Measurements from ENCODE around the gene TIMM13.

The TIMM13 gene

GRCh38 chr19:2454962-2455850 is 27.8 kb upstream of the TIMM13 start:
- DNase-seq: no peak

GRCh38 chr19:2454199-2454961 is 27.0 kb upstream of the TIMM13 start:
- no peak for DNase-seq

DNA sequence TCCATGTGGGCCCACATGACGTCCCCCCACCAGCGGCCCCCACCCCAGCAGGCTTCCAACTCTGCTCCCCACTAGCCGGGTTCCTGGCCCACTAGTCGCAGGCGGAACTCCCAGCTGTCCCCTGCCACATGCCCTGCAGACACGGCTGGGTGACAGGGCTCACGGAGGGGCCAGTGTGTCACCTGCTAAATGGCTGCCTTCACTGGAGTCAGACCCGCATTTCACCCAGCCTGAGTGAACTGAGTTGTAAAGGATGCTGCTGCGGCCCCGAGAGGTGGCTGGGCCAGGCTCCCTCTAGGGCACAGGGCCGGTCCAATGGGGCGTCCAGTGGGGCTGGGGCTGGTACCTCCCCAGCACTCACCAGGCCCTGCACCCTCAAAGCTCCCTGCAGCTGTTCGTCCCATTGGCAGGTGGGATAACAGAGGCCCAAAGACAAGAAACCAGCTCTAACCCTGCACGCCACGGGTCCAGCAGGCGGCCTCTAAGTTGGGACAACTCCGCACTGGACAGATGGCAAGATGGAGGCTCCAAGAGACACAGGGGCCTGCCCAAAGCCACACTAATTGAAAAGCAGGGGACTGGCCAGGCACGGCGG is 26.1 kb upstream of the TIMM13 start:
- DNase-seq: no peak

DNA sequence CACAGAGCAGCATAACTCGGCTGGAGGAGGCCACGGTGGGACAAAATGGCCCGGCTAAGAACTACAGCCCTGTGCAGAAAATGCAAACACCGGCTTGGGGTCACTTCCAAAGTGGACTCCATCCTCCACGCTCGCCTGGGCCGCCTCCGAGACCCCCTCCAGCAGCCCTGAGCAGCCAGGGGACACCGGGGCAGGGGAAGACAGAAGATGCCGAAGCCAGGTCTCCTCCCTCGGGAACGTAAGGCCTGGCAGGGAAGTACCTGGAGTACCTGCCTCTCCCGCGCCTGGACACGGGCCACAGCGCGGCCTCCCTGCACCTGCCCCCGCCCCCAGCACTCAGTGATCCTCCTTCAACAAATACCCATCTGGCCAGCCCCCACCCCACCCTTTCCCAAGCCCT is 24.4 kb upstream of the TIMM13 start:
- DNase-seq: no peak

- DNase-seq: no peak
These were observed 23.8 kb upstream of the TIMM13 start for GRCh38 chr19:2451138-2451537.

DNA sequence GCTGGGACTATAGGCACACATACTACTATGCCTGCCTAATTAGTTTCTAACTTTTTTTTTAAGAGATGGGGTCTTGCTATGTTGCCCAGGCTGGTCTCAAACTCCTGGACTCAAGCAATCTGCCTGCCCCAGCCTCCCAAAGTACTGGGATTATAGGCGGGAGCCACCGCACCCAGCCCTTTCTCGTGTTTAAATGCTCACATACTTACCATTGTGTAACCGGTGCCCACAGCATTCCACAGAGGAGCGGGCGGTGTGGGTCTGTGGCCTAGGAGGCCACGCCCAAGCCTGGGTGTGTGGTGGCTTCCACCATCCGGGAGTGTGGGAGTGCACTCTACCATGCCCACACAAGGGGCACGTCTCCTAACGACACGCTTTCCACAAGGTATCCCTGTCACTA is 21.6 kb upstream of the TIMM13 start:
- DNase-seq: no peak

- peak; percentile 97 to 98 for DNase-seq
These were observed 19.0 kb upstream of the TIMM13 start for GRCh38 chr19:2446381-2446780.

DNA sequence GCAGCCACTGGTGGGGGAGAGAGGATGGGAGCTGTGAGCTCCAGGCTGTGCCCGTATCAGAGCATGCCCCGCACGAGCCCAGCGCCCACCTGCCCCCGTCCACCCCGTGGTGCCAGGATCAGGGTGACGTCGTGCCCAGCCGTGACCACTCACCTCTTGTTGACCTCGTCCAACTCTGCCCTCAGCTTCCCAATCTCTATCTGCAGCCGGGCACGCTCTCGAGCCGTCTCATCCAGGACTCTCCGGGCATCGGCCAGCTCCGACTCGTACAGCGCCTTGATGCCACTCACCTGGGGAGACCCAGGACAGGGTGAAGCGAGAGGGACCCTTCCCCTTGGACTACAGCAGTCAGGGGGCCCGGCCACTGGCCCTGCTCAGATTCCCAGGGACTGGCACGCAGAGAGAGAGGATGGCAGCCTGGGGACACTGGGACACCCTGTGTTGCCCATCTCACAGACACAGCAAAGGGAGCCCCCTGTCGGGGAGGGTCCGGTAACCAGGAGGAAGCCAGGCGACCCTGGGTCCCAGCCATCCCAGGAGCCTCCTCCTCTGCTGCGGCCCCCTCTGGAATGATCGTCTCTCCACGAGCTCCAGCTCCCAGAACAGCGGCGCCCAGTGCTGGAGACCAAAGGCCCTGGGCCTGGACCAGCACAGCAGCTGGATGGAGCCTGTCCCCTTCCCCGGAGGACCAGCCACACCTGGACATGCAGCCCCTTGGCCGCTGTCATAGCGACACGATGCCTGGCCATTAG is 17.0 kb upstream of the TIMM13 start:
- DNase-seq: no peak

GRCh38 chr19:2443785-2444182 is 16.4 kb upstream of the TIMM13 start:
- no peak for DNase-seq

GRCh38 chr19:2443116-2443784 is 15.9 kb upstream of the TIMM13 start:
- no peak for DNase-seq

- DNase-seq: no peak
These were observed 13.8 kb upstream of the TIMM13 start for GRCh38 chr19:2441096-2441752.

- DNase-seq: no peak
These were observed 13.1 kb upstream of the TIMM13 start for GRCh38 chr19:2440515-2440914.

- DNase-seq: no peak
These were observed 10.8 kb upstream of the TIMM13 start for GRCh38 chr19:2438178-2438577.

- DNase-seq: no peak
These were observed 9.5 kb upstream of the TIMM13 start for GRCh38 chr19:2436926-2437325.

GRCh38 chr19:2436384-2436783 is 9.0 kb upstream of the TIMM13 start:
- DNase-seq: no peak

DNA sequence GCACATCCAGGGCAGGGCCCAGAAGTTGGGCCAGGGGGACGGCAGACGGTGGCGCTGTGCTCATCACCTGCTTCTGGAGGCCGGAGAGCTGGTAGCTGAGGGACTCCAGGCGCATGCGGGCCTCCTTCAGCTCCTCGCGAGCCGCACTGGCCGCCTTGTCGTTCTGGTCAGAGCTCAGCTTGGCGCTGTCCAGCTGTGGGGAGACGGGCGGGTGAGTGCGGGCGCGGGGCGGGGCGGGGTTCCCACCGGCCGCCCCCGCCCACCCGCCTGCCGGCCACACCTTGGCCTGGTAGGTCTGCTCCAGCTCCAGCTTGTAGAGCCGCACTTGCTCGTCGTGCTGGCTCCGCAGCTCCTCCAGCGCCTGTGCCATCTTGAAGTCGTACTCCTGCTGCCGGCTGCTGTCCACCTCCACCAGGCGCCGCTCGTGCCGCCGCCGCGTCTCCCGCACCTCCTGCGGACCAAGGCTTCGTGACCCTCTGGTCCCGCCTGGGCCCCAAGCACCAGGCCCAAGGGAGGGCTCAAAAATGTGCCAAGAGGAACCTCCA is 7.4 kb upstream of the TIMM13 start:
- no peak for DNase-seq

- no peak for DNase-seq
These were observed 6.9 kb upstream of the TIMM13 start for GRCh38 chr19:2434267-2434666.

- DNase-seq: no peak
These were observed 6.5 kb upstream of the TIMM13 start for GRCh38 chr19:2433854-2434253.

GRCh38 chr19:2432131-2432848 is 4.9 kb upstream of the TIMM13 start:
- DNase-seq: no peak

DNA sequence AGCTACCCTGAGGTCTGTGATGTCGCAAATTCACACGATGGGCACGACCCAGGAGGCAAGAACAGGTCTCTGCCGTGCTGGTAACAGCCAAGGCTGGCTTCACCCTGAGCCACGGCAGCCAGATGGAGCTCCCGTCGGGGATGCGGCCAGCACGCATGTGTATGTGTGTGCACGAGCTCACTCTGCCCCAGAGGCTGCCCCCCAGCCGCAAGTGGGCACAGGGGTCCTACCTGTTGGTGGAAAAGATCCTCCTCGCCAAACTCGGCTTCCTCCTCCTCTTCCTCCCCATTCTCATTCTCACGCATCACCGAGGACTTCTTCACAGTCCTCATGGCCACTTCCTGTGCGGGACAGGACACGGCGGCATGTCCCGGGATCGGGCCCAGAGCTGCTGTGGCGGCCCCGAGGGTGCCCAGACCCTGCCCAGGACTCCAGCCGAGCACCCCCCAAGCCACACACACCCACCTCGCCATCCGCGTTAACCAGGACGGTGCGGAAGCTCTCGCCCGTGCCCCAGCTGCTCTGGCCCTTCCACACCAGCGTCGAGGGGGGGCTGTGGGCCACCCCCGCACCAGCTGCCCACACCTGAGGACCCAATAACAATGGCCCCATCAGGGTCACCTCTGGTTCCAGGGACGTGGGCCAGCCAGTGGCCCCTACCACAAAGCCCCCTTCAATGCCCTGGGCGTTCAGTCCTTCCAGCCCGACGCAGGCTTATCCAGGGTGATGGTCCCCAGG is 4.1 kb upstream of the TIMM13 start:
- DNase-seq: no peak

All from NCI-H524 (cell line).